Hepatocyte (in vitro differentiated cells): Measurements from ENCODE around the gene GP5. TPM values are rescaled to one million over a fixed set of nuclear protein-coding genes. Genes with fewer than 3 reads are reported as not detected.

Experiments
- DNase-seq: peaks from one replicate; pipeline ENCODE4 v3.0.0-alpha.2; 2016; ENCODE audit warnings: low spot score
- H2AFZ ChIP-seq: fragments of 200-600 bp; sonication (generic); 2 replicates; pipeline ENCODE4 v1.6.0; 2016; ENCODE audit warnings: antibody characterized with exemption, mild to moderate bottlenecking
- H3K27ac ChIP-seq: fragments of 200-600 bp; sonication (generic); 2 replicates; pipeline ENCODE4 v1.5.1; 2016; ENCODE audit warnings: mild to moderate bottlenecking
- H3K27me3 ChIP-seq: fragments of 200-600 bp; sonication (generic); 2 replicates; pipeline ENCODE4 v1.6.1; 2016
- H3K36me3 ChIP-seq: fragments of 200-600 bp; sonication (generic); replicated peaks from 2 replicates; pipeline ENCODE4 v1.5.1; 2016; ENCODE audit warnings: low read depth; ENCODE audit not compliant: insufficient read depth
- H3K4me1 ChIP-seq: fragments of 200-600 bp; sonication (generic); 2 replicates; pipeline ENCODE4 v1.5.1; 2016; ENCODE audit warnings: mild to moderate bottlenecking, moderate library complexity; ENCODE audit not compliant: insufficient read depth
- H3K4me2 ChIP-seq: fragments of 200-600 bp; sonication (generic); 2 replicates; pipeline ENCODE4 v1.6.0; 2016
- H3K4me3 ChIP-seq: fragments of 200-600 bp; sonication (generic); 2 replicates; pipeline ENCODE4 v1.5.1; 2016; ENCODE audit warnings: mild to moderate bottlenecking
- H3K79me2 ChIP-seq: fragments of 200-600 bp; sonication (generic); 2 replicates; pipeline ENCODE4 v1.6.0; 2017; ENCODE audit warnings: mild to moderate bottlenecking
- H3K9me2 ChIP-seq: fragments of 200-600 bp; sonication (generic); replicated peaks from 2 replicates; pipeline ENCODE4 v1.6.0; 2017; ENCODE audit warnings: mild to moderate bottlenecking; ENCODE audit not compliant: insufficient read depth
- H3K9me3 ChIP-seq: fragments of 200-600 bp; sonication (generic); 2 replicates; pipeline ENCODE4 v1.5.1; 2016; ENCODE audit warnings: low read depth, mild to moderate bottlenecking
- H4K20me1 ChIP-seq: fragments of 200-600 bp; sonication (generic); 2 replicates; pipeline ENCODE4 v1.6.0; 2016; ENCODE audit warnings: mild to moderate bottlenecking; ENCODE audit not compliant: insufficient read depth, poor library complexity, severe bottlenecking
- EZH2 ChIP-seq: fragments of 200-600 bp; sonication (generic); IDR thresholded peaks from 2 replicates; pipeline ENCODE4 v1.6.1; 2016; ENCODE audit warnings: antibody characterized with exemption, mild to moderate bottlenecking, borderline replicate concordance
- EZH2phosphoT487 ChIP-seq: fragments of 200-600 bp; sonication (generic); IDR thresholded peaks from one replicate; pipeline ENCODE4 v1.6.1; 2018; ENCODE audit warnings: antibody characterized with exemption, mild to moderate bottlenecking, low read depth, moderate library complexity; ENCODE audit not compliant: unreplicated experiment, severe bottlenecking
- WGBS: methylation state at CpG from one replicate; pipeline ENCODE4 v1.1.6; 2016; ENCODE audit warnings: low lambda C conversion rate; ENCODE audit errors: missing lambda C conversion rate; 5-methylcytosine and 5-hydroxymethylcytosine counted together
- polyA plus RNA-seq: library from polyadenylated mRNA; unstranded; fragments of >200 nt; fragmentation: Nextera tagmentation; extraction: Ambion mirVana; gene quantifications from 2 replicates; pipeline ENCODE4 v1.2.1, GENCODE V29; 2016
- total RNA-seq: library from RNA; depleted of rRNA; stranded (reverse); fragments of >200 nt; gene quantifications from 2 replicates; pipeline ENCODE4 v1.2.3, GENCODE V29; 2014
- TF ChIP-seq, protein P1 (sequence below): fragments of 200-600 bp; sonication (generic); IDR thresholded peaks from 2 replicates; pipeline ENCODE4 v1.5.1; 2016; ENCODE audit warnings: antibody characterized with exemption, mild to moderate bottlenecking; ENCODE audit not compliant: poor library complexity

Gene GP5
- total and polyA plus RNA-seq, 2 experiments from 2014 or later: 0.27 TPM; not detected in 1

DNA sequence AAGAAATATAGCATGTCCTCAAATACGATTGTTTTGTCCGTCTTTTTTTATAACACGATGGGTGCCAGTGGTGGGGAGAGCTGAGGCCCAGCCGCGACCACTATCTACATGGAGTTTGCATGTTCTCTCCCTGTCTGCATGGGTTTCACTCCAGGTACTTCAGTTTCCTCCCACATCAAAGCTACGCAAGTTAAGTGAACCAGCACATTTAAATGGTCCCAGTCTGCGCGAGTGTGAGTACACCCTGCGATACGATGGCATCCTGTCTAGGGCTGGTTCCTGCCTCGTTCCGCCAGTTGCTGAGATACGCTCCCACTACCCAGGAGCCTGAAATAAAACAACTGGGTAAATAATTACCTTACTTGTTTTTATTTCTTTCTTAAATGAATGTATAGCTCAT is 47.1 kb upstream of the GP5 start:
- H2AFZ ChIP-seq: no peak overlapping the region
- H3K9me2 ChIP-seq: no peaks in the 10 kb centered on the region
- H3K79me2 ChIP-seq: no peaks in the 10 kb centered on the region
- no peaks in the 10 kb centered on the region for H3K4me1 ChIP-seq
- no peaks in the 10 kb centered on the region for H4K20me1 ChIP-seq
- H3K36me3 ChIP-seq: no peaks in the 10 kb centered on the region
- no peak for DNase-seq
- H3K4me3 ChIP-seq: no peak overlapping the region
- WGBS: 90% methylated on average over 13 of the region's 13 CpGs
- no peaks in the 10 kb centered on the region for H3K9me3 ChIP-seq
- H3K4me2 ChIP-seq: no peak overlapping the region
- TF ChIP-seq, protein P1, sequence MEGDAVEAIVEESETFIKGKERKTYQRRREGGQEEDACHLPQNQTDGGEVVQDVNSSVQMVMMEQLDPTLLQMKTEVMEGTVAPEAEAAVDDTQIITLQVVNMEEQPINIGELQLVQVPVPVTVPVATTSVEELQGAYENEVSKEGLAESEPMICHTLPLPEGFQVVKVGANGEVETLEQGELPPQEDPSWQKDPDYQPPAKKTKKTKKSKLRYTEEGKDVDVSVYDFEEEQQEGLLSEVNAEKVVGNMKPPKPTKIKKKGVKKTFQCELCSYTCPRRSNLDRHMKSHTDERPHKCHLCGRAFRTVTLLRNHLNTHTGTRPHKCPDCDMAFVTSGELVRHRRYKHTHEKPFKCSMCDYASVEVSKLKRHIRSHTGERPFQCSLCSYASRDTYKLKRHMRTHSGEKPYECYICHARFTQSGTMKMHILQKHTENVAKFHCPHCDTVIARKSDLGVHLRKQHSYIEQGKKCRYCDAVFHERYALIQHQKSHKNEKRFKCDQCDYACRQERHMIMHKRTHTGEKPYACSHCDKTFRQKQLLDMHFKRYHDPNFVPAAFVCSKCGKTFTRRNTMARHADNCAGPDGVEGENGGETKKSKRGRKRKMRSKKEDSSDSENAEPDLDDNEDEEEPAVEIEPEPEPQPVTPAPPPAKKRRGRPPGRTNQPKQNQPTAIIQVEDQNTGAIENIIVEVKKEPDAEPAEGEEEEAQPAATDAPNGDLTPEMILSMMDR: no peak
- TF ChIP-seq EZH2: no peak
- no peak for TF ChIP-seq EZH2phosphoT487
- H3K27ac ChIP-seq: no peak overlapping the region
- no peaks in the 10 kb centered on the region for H3K27me3 ChIP-seq

DNA sequence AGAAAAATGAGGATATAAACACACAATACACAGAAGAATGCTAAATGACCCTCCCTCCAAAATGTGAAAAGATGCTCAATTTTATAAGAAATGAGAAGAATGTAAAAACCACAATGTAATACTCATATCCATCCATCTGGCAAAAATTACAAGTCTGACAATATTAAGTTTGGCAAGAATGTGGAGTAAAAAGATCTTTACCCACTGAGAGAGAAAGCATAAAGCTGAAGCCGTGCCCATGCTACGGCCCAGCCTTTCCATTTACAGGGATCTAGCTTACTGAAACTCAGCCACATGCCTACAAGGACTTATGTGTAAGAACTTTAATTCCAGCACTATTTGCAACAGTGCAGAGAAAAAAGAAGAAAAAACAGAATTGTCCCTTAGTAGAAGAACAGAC is 44.8 kb upstream of the GP5 start:
- Histone ChIP-seq H3K27ac (no peak overlapping the region), H3K36me3 (no peaks in the 10 kb centered on the region), H3K4me1 (peaks cover 13% of the 10 kb centered on the region), H3K9me3 (no peaks in the 10 kb centered on the region), H2AFZ (no peak overlapping the region), H3K4me3 (no peak overlapping the region), H4K20me1 (no peaks in the 10 kb centered on the region), H3K79me2 (no peaks in the 10 kb centered on the region), H3K4me2 (no peak overlapping the region), H3K27me3 (no peaks in the 10 kb centered on the region), H3K9me2 (no peaks in the 10 kb centered on the region)
- DNase-seq: no peak
- 85% methylated on average over 2 of the region's 2 CpGs for WGBS
- no peak for TF ChIP-seq EZH2
- TF ChIP-seq, protein P1: no peak
- TF ChIP-seq EZH2phosphoT487: no peak

DNA sequence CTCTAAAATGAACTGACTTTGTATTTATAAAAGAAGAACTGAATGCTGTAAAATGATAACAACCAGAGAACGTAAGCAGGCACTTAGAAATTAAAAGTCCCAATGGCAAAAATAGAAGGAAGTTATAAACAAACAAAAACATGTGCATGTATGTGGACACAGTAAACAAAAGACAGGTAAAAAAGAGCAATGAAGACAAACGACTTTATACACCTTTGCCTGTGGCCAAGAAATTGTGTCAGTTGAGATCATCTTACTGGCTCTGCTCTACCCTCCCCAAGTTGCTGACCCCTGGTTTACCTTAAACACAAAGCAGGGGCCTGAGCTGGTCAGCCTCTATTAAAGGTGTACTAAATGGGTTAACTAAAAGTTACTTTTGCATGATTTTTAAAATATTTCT is 41.7 kb upstream of the GP5 start:
- Histone ChIP-seq H3K36me3 (no peaks in the 10 kb centered on the region), H3K4me1 (peaks cover 13% of the 10 kb centered on the region), H3K27ac (no peak overlapping the region), H3K4me2 (peak overlapping the region; percentile 54), H3K79me2 (no peaks in the 10 kb centered on the region), H3K27me3 (no peaks in the 10 kb centered on the region), H3K4me3 (no peak overlapping the region), H2AFZ (no peak overlapping the region), H4K20me1 (no peaks in the 10 kb centered on the region), H3K9me3 (no peaks in the 10 kb centered on the region), H3K9me2 (no peaks in the 10 kb centered on the region)
- 42% methylated on average over 2 of the region's 2 CpGs for WGBS
- no peak for DNase-seq
- TF ChIP-seq, protein P1: no peak
- TF ChIP-seq EZH2 (no peak), EZH2phosphoT487 (no peak)
